Measurements from ENCODE around the gene COQ10A. TPM values are rescaled to one million over a fixed set of nuclear protein-coding genes. Genes with fewer than 3 reads are reported as not detected.
"Not testable (repeated sequence)": the region's sequence is repeated elsewhere in the genome, so short reads cannot be mapped to it uniquely, and the experiment has no call there.

Gene COQ10A
- total and polyA plus RNA-seq, 3 donors from 2014 or later = 10.6 to 26.9 (median 24.2) TPM

DNA sequence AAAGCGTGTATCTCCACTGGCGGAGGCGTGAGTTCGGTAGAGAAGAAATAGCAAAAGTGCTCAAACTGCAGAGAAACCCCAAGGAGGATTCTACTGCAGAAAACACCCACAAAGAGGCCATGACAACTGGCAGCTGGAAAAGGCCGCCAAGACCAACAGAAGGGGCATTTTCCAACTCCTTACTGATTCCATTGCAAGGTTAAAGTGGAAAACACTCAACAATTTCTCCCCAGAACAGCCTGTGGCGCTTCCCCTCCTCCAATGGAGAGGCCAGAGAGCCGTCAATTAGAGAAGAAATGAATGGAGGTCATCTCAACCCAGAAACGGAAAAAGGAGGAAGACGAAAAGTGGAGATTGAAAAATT lies 7.9 kb upstream of the COQ10A start:
- intact Hi-C loops (cut with DNase I; ENCODE audit: low total_unique reads) = no loop called here
- no peak for DNase-seq

DNA sequence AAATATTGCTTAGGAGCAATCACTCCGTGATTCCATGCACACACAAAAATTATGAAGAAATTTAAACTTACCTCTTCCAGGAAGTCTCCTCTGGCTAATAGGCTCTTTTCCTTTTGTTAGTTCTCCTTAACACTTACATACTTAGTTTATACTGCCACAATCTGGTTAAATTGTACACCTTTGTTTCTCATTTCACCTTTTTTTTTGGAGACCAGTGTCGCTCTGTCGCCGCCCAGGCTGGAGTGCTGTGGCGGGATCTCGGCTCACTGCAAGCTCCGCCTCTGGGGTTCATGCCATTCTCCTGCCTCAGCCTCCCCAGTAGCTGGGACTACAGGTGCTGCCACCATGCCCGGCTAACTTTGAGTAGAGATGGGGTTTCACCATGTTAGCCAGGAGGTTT lies 6.4 kb upstream of the COQ10A start:
- no peak for DNase-seq
- 88 to 89% methylated on average over 8 of the region's 8 CpGs for WGBS, 2 donors
- no peak overlapping the region for H3K27ac ChIP-seq
- peaks cover 14% of the 10 kb centered on the region for H3K4me1 ChIP-seq
- H3K36me3 ChIP-seq (ENCODE audit: low read depth, missing control alignments) = no peaks in the 10 kb centered on the region
- no peaks in the 10 kb centered on the region for H3K27me3 ChIP-seq
- H3K9me3 ChIP-seq = no peaks in the 10 kb centered on the region
- intact Hi-C loops (cut with DNase I; ENCODE audit: low total_unique reads) = no loop called here
- no peak overlapping the region for H3K4me3 ChIP-seq
- TF ChIP-seq POLR2A (IDR thresholded peaks at IDR 0.05) (no peak), CTCF (IDR thresholded peaks at IDR 0.05) (no peak)

More for the DNA sequence above, 7.9 kb upstream of the COQ10A start:
- no peaks in the 10 kb centered on the region for H3K27me3 ChIP-seq
- peak overlapping the region; percentile 87 to 93 for H3K4me3 ChIP-seq
- WGBS, 2 donors = 4% methylated on average over 9 of the region's 9 CpGs
- H3K9me3 ChIP-seq = no peaks in the 10 kb centered on the region
- TF ChIP-seq CTCF (IDR thresholded peaks at IDR 0.05) (no peak), POLR2A (IDR thresholded peaks at IDR 0.05) (no peak)
- peak overlapping the region; percentile 73 to 92 for H3K27ac ChIP-seq
- H3K36me3 ChIP-seq (ENCODE audit: low read depth, missing control alignments) = no peaks in the 10 kb centered on the region
- peaks cover 14% of the 10 kb centered on the region for H3K4me1 ChIP-seq

DNA sequence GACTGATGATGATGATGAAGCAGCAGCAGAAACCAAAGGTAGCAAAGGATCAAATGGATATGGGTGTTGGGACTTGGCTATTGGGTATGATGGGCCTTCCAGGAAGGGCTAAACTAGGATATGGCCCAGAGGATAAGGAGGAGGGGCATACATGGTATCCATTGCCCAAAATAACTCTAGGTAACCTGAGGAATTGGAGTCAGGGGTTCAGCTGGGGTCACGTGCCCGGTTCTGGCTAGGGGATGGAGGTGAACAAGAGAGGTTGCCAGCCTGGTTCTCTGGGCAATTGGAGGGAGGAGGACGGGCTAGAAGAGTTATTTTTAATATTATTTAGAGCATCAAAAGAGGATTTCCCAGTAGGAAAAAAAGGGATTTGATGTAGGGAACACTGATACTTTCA lies 5.8 kb upstream of the COQ10A start:
- WGBS, 2 donors = 77 to 84% methylated on average over 3 of the region's 3 CpGs
- no peak overlapping the region for H3K27ac ChIP-seq
- H3K4me1 ChIP-seq = peaks cover 14% of the 10 kb centered on the region
- intact Hi-C loops (cut with DNase I; ENCODE audit: low total_unique reads) = no loop called here
- H3K27me3 ChIP-seq = no peaks in the 10 kb centered on the region
- H3K36me3 ChIP-seq (ENCODE audit: low read depth, missing control alignments) = no peaks in the 10 kb centered on the region
- no peaks in the 10 kb centered on the region for H3K9me3 ChIP-seq
- H3K4me3 ChIP-seq = no peak overlapping the region
- no peak for TF ChIP-seq POLR2A (IDR thresholded peaks at IDR 0.05)
- no peak for TF ChIP-seq CTCF (IDR thresholded peaks at IDR 0.05)
- DNase-seq = no peak

- Histone ChIP-seq H3K9me3 (no peaks in the 10 kb centered on the region), H3K4me1 (peaks cover 13% of the 10 kb centered on the region), H3K27ac (no peak overlapping the region), H3K4me3 (no peak overlapping the region), H3K36me3 (ENCODE audit: low read depth, missing control alignments) (no peaks in the 10 kb centered on the region), H3K27me3 (no peaks in the 10 kb centered on the region)
- TF ChIP-seq POLR2A (IDR thresholded peaks at IDR 0.05) (no peak), CTCF (IDR thresholded peaks at IDR 0.05) (no peak)
- no peak for DNase-seq
- intact Hi-C loops (cut with DNase I; ENCODE audit: low total_unique reads) = no loop called here
- WGBS, 2 donors = 89 to 94% methylated on average over 5 of the region's 5 CpGs
Measured at GRCh38 chr12:56261503-56262232, 5.1 kb upstream of the COQ10A start.

- H3K36me3 ChIP-seq (ENCODE audit: low read depth, missing control alignments); DNase-seq; H3K4me1 ChIP-seq; H3K4me3 ChIP-seq; H3K27ac ChIP-seq; intact Hi-C loops (cut with DNase I; ENCODE audit: low total_unique reads); H3K9me3 ChIP-seq; H3K27me3 ChIP-seq: not testable (repeated sequence)
- WGBS, 2 donors = 90 to 91% methylated on average over 7 of the region's 7 CpGs
Measured at GRCh38 chr12:56262955-56263354, 3.8 kb upstream of the COQ10A start.

DNA sequence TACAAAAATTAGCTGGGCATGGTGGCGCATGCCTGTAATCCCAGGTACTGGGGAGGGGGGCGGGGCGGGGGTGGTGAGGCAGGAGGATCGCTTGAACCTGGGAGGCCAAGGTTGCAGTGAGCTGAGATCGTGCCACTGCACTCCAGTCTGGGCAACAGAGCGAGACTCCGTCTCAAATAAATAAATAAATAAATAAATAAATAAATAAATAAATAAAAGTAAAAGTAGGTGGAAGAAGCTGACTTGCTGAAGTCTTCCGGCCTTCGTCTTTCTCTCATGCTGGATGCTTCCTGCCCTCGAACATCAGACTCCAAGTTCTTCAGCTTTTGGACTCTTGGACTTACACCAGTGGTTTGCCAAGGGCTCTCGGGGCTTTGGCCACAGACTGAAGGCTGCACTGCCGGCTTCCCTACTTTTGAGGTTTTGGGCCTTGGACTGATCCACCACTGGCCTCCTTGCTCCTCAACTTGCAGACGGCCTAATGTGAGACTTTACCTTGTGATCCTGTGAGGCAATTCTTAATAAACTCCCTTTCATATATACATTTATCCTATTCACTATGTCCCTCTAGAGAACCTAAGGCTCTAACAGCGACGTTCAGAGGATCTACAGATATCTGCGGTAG lies 562 bp upstream of the COQ10A start:
- H3K27me3 ChIP-seq; H3K36me3 ChIP-seq (ENCODE audit: low read depth, missing control alignments); H3K9me3 ChIP-seq; DNase-seq; intact Hi-C loops (cut with DNase I; ENCODE audit: low total_unique reads): not testable (repeated sequence)
- peak overlapping the region; percentile 91 for H3K27ac ChIP-seq
- H3K4me1 ChIP-seq = peaks cover 20% of the 10 kb centered on the region
- H3K4me3 ChIP-seq = peak overlapping the region; percentile 72 to 76
- 47 to 49% methylated on average over 16 of the region's 16 CpGs for WGBS, 2 donors

All from testis (tissue), 3 donors.